Lower leg skin (tissue), 3 donors: ENCODE measurements around the gene DIPK2A.

ENCODE experiments used
- CTCF ChIP-seq, 3 donors: fragments of 450-650 bp; IDR thresholded peaks; one replicate each; pipeline ENCODE4 v1.5.1; 2016; ENCODE audit warnings: antibody characterized with exemption in 3 of 3, mild to moderate bottlenecking in 3 of 3, moderate library complexity in 2 of 3
- POLR2A ChIP-seq, 2 donors: fragments of 450-650 bp; IDR thresholded peaks; one replicate each; pipeline ENCODE4 v1.6.1; 2016 to 2017; ENCODE audit warnings: antibody characterized with exemption in 2 of 2, mild to moderate bottlenecking in 1 of 2, moderate library complexity in 1 of 2

- TF ChIP-seq POLR2A (IDR thresholded peaks at IDR 0.05) (no peak), CTCF (IDR thresholded peaks at IDR 0.05) (no peak)
Measured at GRCh38 chr3:143979813-143980212, 8.2 kb downstream of the DIPK2A start.
